Brain microvascular endothelial cell (primary cell): ENCODE data around the gene CLASP1.

Experiments
- DNase-seq: peaks from one replicate; pipeline ENCODE4 v3.0.0-alpha.2; 2020
- H3K27ac ChIP-seq: fragments of 250-450 bp; sonication (Bioruptor Pico); 2 replicates; pipeline ENCODE4 v1.5.1; 2020; ENCODE audit warnings: mild to moderate bottlenecking, moderate library complexity
- H3K27me3 ChIP-seq: fragments of 250-450 bp; sonication (Bioruptor Pico); replicated peaks from 2 replicates; pipeline ENCODE4 v1.5.1; 2020; ENCODE audit warnings: mild to moderate bottlenecking
- H3K36me3 ChIP-seq: fragments of 250-450 bp; sonication (Bioruptor Pico); replicated peaks from 2 replicates; pipeline ENCODE4 v1.5.1; 2020; ENCODE audit warnings: mild to moderate bottlenecking
- H3K4me3 ChIP-seq: 2 replicates; pipeline ENCODE4 v1.5.1; 2011; ENCODE audit warnings: low read depth, mild to moderate bottlenecking, control low read depth, low read length, moderate library complexity
- in situ Hi-C: cut with HindIII; loops from 2 replicates; pipeline ENCODE4 v1.10.0; 2017; ENCODE audit warnings: low sequenced_read_pairs, low pct_ligation_motif_present
- TF ChIP-seq, protein P1 (sequence below): IDR thresholded peaks from 2 replicates; pipeline ENCODE4 v1.5.1; 2011; ENCODE audit warnings: low read depth, mild to moderate bottlenecking, moderate library complexity, low read length, control low read depth, inconsistent platforms; ENCODE audit errors: missing control alignments

The CLASP1 gene

DNA sequence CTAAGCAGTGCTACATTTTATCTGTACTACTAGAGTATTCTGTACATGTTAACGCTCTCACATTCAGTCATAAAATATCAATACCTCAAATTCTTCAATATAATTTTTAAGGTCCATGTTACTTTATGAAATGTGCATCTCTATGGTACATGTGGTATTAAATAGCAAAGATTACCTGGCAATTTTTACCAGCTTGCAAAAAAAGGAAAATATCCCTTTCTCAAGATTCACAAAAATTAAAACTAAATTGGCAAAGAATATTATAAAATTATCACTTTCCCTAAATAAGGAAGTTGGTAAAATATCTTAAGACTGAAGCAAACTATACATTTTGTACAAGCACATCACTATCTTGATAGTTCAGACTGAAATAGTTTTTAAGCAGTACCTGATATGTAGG is 233.5 kb downstream of the CLASP1 start:
- DNase-seq = no peak
- H3K4me3 ChIP-seq = no peak overlapping the region
- TF ChIP-seq, protein P1, sequence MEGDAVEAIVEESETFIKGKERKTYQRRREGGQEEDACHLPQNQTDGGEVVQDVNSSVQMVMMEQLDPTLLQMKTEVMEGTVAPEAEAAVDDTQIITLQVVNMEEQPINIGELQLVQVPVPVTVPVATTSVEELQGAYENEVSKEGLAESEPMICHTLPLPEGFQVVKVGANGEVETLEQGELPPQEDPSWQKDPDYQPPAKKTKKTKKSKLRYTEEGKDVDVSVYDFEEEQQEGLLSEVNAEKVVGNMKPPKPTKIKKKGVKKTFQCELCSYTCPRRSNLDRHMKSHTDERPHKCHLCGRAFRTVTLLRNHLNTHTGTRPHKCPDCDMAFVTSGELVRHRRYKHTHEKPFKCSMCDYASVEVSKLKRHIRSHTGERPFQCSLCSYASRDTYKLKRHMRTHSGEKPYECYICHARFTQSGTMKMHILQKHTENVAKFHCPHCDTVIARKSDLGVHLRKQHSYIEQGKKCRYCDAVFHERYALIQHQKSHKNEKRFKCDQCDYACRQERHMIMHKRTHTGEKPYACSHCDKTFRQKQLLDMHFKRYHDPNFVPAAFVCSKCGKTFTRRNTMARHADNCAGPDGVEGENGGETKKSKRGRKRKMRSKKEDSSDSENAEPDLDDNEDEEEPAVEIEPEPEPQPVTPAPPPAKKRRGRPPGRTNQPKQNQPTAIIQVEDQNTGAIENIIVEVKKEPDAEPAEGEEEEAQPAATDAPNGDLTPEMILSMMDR = no peak
- no peaks in the 10 kb centered on the region for H3K27me3 ChIP-seq
- in situ Hi-C loops = no loop called here
- H3K27ac ChIP-seq = no peak overlapping the region
- no peaks in the 10 kb centered on the region for H3K36me3 ChIP-seq

GRCh38 chr2:121412349-121412748 is 236.9 kb downstream of the CLASP1 start:
- Histone ChIP-seq H3K27me3 (no peaks in the 10 kb centered on the region), H3K36me3 (peaks cover under 1% of the 10 kb centered on the region), H3K27ac (no peak overlapping the region), H3K4me3 (no peak overlapping the region)
- TF ChIP-seq, protein P1 = no peak
- in situ Hi-C loops = no loop called here
- DNase-seq = no peak

DNA sequence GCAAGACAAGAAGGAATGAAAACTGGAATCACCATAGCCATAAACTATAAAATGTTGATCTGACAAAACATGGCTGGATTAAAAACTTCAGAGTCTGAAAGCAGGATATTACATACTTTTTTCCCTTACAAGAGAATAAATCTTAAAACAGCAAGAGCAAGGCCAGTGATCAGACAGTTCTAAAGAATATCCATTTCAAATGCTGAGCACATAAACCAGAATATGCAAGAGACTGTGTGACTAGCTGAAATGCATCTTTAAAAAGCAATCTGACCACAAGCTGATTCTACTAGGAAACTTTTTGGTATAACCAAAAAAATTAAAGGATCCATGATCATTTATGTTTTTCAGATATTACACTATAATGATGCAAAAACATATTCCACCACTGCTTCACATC is 239.3 kb downstream of the CLASP1 start:
- TF ChIP-seq, protein P1 = no peak
- Histone ChIP-seq H3K36me3 (peaks cover 7% of the 10 kb centered on the region), H3K27ac (no peak overlapping the region), H3K27me3 (no peaks in the 10 kb centered on the region), H3K4me3 (no peak overlapping the region)
- in situ Hi-C loops = no loop called here
- no peak for DNase-seq

DNA sequence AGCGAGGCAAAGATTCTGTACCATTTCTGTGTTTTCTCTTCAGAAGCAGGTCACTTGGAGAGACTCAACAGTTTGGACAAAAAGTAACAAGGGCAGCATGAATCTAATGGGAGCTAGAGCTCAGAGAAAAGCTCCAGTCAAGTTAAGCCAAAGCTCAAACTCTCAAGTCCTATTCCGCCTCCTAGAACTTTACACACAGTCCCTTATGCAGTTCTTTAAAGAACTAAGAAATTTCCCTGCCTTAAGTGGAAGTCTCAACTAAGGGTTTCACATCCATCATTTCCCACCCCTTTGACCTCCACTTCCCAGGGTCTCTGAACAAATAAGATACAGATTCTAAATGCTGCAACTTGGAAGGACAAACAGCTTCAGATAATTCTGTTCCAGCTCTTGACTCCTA is 239.9 kb downstream of the CLASP1 start:
- H3K4me3 ChIP-seq = no peak overlapping the region
- in situ Hi-C loops = no loop called here
- DNase-seq = no peak
- H3K27ac ChIP-seq = peak overlapping the region; percentile 29
- TF ChIP-seq, protein P1 = no peak
- peaks cover 7% of the 10 kb centered on the region for H3K36me3 ChIP-seq
- H3K27me3 ChIP-seq = no peaks in the 10 kb centered on the region

- TF ChIP-seq, protein P1 = no peak
- DNase-seq = no peak
- in situ Hi-C loops = no loop called here
- H3K36me3 ChIP-seq = peaks cover 7% of the 10 kb centered on the region
- no peak overlapping the region for H3K4me3 ChIP-seq
- no peaks in the 10 kb centered on the region for H3K27me3 ChIP-seq
- peak overlapping the region; percentile 29 for H3K27ac ChIP-seq
Observed at GRCh38 chr2:121408641-121409040, 240.6 kb downstream of the CLASP1 start.

DNA sequence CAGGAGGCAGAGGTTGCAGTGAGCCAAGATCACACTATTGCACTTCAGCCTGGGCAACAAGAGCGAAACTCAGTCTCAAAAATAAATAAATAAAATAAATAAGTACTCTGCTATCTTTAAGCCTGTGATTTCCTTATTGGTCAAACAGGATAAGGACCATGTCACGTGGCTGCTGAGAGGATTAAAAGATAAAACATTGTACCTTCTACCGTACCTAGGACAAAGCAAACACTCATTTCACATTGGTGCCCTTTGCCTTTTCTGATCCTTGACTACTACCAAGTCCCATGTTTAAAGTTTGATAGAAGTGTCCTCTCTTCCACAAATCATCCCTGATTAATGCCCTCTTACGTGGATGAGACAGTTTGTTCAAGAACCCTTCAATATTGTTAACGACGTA is 244.0 kb downstream of the CLASP1 start:
- Histone ChIP-seq H3K4me3 (no peak overlapping the region), H3K36me3 (peaks cover 10% of the 10 kb centered on the region), H3K27ac (no peak overlapping the region), H3K27me3 (no peaks in the 10 kb centered on the region)
- in situ Hi-C loops = no loop called here
- TF ChIP-seq, protein P1 = no peak
- DNase-seq = no peak
